ENCODE data around the gene MROH2B.

- no peak for TF ChIP-seq POLR2A (IDR thresholded peaks at IDR 0.05)
- TF ChIP-seq POLR2AphosphoS5 (IDR thresholded peaks at IDR 0.05) = no peak
- TF ChIP-seq CTCF (IDR thresholded peaks at IDR 0.05) = no peak
These were observed 87.4 kb downstream of the MROH2B start for GRCh38 chr5:40983781-40984180.

Data from prostate gland (tissue), 2 donors.